HG02885 (cell line): ENCODE measurements around the gene ZNF609.
"Not testable (repeated sequence)": the region's sequence is repeated elsewhere in the genome, so short reads cannot be mapped to it uniquely, and the experiment has no call there.

Source experiments
- ATAC-seq: cut with Tn5 transposase; IDR thresholded peaks from one replicate; pipeline ENCODE4 v1.9.1; 2021; ENCODE audit warnings: mild to moderate bottlenecking; ENCODE audit not compliant: unreplicated experiment, poor library complexity

ZNF609 gene

DNA sequence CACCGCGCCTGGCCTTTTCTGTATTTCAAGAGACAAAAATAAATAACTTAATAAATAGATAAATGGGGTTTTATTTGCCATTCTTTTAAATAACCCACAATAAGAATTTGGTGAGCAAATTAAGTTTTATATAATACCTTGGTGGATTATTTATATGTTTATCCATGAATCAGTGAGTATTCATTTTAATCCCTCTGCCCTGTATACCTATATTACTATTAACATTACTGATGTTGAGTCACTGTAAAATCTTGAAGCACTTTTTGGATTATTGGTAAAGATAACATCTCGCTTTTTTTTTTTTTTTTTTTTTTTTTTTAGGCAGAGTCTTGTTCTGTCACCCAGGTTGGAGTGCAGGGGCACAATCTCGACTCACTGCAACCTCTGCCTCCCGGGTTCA, 154.1 kb downstream of the ZNF609 start:
- ATAC-seq = no peak

DNA sequence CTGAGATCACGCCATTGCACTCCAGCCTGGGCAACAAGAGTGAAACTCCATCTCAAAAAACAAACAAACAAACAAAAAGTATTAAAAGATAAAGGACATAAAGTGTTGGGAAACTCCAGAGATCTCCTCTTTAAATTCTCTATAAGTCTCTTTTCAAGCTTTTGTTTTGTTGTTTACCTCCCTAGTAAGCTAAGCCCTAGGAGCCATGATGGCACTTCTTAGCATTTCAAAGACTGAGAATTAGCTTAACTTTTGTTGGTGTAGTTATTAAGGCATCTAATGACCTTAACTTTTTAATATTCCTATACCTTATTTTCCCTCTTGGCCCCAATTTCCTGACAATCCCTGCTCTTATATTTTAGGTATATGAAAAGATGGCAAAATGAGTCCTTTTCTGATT, 157.3 kb downstream of the ZNF609 start:
- no peak for ATAC-seq

DNA sequence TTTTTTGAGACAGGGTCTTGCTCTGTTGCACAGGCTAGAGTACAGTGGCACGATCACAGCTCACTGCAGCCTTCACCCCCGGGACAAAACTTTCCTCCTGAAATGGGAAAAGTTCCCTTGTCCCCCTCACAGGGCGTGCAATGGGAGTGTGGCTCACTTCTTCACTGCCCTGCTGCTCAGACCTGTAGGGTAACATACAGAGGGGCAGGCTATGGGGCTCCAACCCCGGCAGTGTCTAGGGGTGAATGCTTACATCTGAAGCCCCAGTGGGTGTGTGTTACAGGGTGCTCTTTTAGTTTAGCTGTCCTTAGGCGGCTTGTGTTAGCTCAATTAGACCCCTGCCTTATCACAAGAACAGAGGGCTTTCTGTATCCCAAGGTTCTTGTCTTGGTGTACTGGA, 157.8 kb downstream of the ZNF609 start:
- ATAC-seq = no peak

DNA sequence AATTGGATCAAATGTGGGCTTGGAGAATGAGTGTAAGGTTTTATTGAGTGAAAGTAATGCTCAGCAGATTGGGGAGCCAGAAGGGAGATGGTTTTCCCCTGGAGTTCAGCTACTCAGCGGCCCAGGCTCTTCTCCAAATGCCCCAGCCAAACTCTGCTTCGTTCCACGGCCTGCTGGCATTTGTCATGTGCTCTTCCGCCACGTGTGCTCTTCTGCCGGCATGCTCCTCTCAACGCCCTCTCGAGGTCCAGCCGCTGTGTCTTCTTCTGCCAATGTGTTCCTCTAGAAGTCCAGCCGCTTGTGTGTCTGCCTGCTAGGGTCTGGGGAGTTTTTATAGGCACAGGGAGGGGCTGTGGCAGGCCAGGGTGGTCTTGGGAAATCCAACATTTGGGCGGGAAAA, 158.2 kb downstream of the ZNF609 start:
- no peak for ATAC-seq

DNA sequence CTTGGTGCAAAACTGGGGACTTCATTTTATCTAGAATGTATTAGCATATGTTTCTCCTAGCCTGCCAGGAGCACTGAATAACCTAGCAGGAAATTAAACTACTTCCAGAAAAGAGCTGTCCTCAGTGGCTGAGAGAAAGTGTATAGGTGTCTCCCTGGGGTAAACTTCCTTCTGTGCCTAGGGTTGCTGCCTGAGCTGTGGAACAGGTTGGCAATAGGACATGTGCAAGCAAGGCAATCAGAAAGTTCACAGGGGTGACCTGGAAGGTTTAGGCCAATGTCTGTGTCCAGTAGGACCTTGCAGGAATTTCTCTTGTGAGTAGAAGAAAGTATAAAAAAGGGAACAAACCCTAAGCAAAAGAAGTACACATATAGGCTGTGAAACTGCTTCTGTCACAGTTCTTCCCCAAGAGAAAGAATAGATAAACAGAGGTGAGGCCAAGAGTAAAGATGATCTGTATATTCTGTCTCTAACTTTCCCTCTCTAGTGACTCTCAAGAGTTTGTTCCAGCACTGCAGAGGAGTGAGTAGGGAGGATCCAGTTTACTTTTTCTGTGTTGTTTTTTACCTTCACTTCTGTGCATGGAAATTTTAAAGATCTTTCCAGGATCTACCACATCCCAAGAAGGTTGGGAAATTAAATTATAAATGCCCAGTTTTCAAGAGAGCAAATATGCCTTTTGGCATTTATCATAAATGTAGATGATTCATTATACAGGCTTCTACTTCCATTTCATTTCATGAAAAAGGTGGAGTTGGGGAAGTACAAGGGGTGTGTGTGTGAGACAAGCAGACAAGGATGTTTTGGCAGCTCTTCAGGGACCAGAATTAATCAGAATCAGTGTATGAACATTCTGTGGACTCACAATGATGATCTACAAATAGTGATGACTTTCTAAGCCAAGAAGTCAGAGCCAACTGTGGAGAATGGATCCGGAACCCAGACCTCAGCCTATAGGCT, 159.8 kb downstream of the ZNF609 start:
- no peak for ATAC-seq

DNA sequence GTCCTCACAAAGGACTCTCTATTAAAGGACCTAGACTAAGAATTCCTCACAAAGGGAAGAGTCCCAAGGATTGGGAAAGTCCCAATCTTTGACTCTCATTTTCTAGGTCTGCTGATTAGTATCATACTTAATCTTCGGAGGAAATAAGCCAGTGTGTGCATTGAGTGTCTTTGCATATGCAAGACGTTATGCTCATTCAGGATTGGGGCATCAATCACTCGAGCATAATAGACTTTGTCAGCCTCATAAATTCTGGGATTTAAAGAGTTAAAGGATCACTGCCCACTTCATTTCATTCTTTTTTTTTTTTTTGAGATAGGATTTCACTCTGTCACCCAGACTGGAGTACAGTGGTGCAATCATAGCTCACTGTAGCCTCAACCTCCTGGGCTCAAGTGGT, 160.7 kb downstream of the ZNF609 start:
- no peak for ATAC-seq

DNA sequence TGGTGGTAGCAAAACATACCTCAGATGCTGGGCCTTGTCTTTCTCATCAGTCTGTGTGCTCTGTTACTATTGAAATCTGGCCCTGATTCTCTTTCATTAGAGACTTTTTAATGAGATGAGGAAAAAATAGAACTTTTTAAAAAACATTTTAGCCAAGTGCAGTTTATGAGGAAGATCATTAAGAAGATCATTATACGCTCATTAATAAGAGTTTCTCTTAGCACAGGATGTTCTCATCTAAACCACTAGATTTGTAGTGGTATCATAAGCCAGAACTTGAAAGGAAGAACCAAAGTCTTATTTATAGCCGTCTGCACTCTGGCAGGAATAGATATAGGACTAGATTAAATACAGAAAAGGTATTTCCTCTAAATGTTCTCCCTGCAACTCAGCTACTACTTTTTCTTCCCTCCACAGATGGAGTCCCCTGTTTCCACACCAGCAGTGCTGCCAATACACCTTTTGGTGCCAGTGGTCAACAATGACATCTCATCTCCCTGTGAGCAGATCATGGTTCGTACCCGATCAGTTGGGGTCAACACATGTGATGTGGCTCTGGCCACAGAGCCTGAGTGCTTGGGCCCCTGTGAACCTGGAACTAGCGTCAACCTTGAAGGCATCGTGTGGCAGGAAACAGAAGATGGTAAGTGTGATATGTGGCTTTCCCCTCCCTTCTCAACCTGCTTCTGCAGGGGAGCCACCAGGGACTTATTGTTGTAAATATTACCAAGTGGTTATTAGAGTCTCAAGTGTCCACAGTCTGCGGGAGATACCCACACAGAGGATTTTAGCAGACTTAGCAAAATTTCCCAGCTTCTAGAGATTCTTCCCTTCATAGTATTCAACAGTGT, 162.3 kb downstream of the ZNF609 start:
- peak; percentile 58 for ATAC-seq

DNA sequence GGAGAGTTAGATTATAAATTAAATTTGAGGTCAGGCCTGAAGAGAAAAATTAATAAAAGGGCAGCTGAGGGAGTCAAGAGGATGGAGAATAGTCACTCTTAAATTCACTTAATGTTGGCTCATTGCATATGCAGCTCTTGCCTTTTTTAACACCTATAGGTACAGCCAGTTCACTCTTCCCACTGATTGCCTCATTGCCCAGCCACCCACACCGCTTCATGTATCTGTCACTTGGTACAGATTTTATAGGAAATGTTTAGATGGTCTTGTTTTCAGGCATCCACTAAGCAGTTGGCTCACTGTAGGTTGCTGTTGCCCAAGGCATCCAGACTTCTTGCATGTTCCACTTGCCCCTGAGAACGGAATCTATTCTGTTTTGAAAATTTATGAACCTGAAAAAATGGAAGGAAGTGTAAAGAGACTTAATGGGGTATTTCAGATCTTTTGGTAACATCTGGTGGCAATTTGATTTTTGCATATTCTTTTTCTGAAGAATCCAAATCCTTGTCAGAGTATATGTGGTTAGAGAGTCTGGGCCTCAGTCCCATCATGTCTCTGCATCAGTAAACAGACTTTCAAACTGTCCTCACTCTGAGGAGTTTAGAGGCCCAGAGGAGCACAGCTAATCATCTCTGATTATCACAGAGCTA, 163.1 kb downstream of the ZNF609 start:
- no peak for ATAC-seq

DNA sequence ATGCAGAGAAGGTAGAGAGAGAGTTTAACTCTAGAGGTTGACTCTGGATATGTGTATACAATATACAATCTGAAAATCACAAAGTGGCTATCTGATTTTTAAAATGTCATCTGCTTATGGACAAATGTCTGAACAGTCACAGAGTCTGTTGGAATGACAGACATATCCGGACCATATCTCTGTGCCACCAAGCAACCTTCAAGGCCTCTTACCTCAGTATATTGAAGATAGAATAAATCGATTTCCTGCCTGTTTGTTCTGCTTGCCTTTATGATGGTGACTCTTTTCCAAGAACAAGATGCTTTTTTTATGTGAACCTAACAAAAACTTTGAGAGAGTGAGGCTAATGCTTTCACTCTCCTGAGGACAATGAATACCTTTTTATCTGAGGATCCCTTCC, 163.9 kb downstream of the ZNF609 start:
- ATAC-seq = no peak

DNA sequence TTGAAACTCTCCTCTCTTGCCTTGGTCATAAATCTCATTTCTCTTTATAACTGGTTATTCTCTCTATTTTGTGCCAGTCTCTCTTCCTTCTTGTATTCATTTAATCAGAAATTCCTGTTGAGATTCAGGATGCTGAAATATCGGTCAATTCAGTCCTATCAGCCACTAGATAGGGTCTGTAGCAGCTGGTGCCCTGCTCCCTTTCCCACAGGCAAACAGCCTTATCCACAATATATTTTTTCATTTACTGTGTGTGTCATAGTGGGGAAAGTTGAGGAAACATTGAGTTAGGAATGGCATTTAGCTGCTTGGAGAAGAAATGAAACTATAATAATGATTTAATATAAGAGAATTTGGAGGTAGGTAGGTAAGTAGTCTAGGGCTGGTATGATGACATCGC, 168.7 kb downstream of the ZNF609 start:
- ATAC-seq = no peak

DNA sequence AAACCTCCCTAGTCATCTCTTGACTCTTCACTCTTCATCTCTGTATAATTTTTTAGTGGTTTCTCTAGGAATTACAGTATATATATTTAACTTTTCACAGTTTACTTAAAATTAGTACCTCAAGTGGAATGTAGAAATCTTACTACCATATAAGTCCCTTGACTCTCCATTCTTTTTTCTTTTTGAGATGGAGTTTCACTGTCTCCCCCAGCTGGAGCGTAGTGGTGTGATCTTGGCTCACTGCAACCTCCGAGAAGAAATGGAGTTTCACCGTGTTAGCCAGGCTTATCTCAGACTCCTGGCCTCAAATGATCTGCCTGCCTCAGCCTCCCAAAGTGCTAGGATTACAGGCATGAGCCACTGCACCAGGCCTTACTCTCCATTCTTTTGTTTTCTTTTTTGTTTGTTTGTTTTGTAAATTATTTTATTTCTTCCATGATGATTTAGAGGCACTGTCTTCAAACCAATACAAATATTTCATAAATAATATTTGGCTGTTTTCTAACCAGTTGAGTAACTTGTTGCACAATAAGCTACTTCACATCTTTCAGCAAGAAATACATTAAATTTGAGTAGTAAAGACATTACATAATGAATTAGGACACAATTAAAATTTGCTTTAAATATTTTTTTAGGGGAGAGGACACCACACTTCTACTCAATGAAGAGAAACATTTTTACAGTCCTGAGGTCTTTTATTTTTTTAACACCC, 170.2 kb downstream of the ZNF609 start:
- ATAC-seq = no peak

DNA sequence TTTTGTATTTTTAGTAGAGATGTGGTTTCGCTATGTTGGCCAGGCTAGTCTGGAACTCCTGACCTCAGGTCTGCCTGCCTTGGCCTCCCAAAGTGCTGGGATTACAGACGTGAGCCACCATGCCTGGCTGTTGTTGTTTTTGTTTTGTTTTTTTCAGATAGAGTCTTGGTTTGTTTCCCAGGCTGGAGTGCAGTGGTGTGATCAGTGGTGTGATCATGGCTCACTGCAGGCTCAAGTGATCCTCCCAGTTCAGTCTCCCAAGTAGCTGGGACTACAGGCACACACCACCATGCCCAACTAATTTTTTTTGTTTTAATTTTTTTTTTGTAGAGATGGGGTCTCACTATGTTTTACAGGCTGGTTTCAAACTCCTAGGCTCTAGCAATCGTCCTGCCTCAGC, 172.3 kb downstream of the ZNF609 start:
- not testable (repeated sequence) for ATAC-seq

DNA sequence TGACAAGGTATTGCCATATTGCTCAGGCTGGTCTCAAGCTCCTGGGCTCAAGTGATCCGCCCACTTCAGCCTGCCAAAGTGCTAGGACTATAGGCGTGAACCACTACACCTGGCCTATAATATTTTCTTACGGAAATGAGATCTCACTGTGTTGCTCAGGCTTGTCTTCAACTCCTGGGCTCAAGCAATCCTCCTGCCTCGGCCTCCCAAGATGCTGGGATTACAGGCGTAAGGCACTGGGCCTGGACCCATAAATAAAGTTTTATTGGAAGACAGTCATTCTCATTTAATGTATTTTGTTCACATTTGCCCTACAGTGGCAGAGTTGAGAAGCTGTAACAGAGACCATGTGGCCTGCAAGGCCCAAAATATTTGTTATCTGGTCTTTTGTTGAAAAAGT, 173.0 kb downstream of the ZNF609 start:
- ATAC-seq = no peak

DNA sequence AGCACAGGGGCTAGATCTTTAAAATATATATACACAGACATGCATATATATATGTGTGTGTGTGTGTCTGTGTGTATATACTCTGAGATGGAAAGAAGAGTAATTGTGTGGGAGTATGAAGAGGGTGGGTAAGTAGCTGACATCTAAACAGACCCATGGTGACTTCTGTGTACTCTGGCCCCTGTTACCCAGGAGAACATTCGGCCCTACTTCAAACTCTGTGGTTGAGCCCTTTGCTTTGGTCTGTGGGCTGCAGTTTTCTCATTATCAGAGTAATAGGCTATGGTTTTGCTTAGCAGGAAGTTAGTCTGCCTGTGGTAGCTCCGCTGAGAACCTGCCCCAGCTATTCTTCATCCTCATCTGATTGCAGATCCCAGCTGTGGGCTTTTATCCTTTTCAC, 173.6 kb downstream of the ZNF609 start:
- peak; percentile 87 for ATAC-seq

DNA sequence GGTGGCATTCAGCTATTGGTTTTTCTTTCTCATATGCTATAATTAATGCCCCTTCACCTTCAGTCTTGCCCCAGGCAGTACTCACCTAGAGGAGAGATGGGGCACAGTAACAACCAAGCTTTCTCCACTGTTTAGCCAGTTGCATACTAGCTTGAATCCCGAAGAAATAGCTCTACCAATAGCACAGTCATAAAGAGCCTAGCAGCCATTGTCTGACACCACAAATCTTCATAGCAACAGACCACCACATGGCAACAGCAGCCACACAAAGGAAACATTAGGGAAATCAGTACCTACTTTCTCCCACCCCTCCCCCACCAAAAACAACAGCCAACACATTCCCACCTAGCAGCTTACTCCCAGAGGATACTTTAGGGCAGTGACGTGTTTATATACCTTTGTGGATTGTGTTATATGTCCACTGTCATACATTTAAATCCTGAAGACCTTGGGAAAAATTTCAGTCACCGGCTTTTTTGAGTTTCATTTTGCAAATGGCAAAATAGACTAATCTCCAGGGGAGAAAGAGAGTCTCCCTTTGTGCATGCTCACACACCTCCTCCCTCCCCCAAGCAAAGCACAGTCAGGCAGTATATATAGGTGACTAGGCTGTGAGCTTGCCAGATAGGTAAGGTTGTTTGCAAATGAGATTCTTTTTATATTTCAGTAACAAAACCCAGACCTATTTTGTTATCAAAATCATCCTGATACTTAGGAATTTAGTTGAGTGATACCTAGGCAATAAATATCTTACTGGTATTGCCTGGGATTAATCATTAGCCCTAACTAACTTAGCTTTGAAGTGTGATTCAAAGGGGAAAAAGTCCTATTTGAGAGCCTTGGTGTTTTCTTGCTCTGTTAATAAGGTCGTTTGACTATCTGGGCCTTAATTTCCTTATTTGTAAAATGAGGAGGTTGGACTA, 174.5 kb downstream of the ZNF609 start:
- peak; percentile 51 for ATAC-seq

DNA sequence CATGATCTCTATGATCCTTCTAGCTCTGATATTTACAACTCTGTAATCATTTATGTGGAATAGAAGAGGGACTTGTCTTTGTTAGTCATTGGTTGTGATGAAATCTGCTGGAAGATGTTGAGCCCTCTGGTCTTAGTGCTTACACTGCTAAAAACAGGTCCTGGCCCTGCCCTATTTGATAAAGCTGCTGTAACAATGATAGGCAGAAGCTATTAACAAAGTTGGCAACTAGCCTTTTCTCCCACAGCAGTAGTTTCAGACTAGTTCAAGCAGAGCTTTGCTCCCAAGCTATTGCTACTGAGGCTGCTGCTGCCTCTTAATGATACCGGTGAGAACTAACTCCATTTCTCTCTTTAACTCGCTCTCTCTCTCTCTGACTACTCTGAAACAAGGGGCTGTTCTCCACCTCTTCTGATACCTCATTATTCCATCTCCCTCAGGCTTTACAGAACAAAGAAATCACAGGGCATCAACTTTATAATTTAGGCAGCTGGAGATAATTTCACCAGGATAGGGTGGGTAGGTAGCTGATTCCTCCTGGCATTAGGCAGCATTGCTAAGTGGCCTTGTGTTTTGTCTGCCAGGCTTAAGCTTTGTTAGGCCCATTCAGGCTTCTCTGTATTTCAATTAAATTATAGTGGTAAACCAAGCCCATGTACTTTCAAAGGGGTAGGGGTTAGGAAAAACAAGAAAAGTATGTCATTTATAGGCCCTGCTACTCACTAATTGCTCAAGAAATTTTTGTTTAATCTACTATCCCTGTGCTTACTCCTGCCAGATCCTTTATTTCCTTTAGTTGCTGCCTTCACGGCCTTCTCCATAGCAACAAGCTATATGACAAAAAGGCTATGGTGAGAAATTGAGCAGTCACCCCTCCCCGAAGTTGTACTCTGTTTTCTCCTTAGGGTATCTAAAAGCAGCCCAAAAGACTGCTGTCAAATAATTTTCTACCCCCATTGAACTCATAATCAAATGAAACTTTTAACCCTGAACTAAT, 175.4 kb downstream of the ZNF609 start:
- ATAC-seq = no peak

DNA sequence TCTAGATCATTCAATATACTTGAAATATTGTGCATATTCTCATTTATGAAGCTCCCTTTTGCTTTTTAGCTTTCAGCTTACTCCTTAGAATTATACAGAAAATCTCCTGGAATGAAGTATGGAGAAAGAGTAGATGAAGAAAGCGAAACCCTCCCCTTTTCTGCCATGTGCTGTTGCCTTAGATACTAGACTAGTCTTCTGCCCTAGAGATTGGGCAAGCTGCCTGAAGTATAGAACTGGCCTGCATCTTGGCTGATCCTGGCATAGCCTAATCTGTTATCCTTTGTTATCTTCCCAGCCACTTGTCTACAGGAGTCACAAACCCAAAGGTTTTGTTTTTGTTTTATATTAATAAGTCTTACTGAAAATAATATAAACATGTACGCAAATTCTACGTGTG, 176.2 kb downstream of the ZNF609 start:
- no peak for ATAC-seq

DNA sequence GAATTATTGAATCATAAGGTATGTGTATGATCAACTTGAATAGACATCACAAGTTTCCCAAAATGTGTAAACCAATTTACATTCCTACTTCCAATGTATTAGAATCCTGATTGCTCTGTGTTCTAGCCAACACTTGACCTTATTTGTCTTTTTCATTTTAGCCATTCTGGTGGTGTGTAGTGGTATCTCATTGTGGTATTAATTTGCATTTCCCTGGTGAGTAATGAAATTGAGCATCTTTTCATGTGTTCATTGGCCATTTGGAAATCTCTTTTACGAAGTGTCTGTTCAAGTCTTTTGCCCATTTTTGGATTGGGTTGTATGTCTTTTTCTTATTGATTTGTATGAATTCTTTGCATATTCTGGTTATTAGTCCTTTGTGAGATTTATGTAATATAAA, 177.0 kb downstream of the ZNF609 start:
- no peak for ATAC-seq
